Lower leg skin (tissue), 4 donors: ENCODE measurements around the gene PPARA. TPM values are rescaled to one million over a fixed set of nuclear protein-coding genes. Genes with fewer than 3 reads are reported as not detected.

ENCODE experiments used
- DNase-seq, 2 donors: peaks; one replicate each; pipeline ENCODE4 v3.0.0-alpha.2; 2019; ENCODE audit warnings: low spot score in 2 of 2
- H3K4me3 ChIP-seq: fragments of 200-600 bp; sonication (generic); 2 replicates; pipeline ENCODE4 v1.5.1; 2017; ENCODE audit warnings: mild to moderate bottlenecking, low read depth; ENCODE audit not compliant: poor library complexity, severe bottlenecking
- POLR2A ChIP-seq, 2 donors: fragments of 450-650 bp; IDR thresholded peaks; one replicate each; pipeline ENCODE4 v1.6.1; 2016 to 2017; ENCODE audit warnings: antibody characterized with exemption in 2 of 2, mild to moderate bottlenecking in 1 of 2, moderate library complexity in 1 of 2
- WGBS, 2 donors: methylation state at CpG; one replicate each; pipeline ENCODE4 v1.1.5; 2018; 5-methylcytosine and 5-hydroxymethylcytosine counted together
- intact Hi-C: fragments of 100-400 bp; cut with DNase I; formaldehyde crosslinking; loops from one replicate; pipeline ENCODE4 v1.15.0; 2023; ENCODE audit warnings: low total_unique reads
- total RNA-seq, 4 donors: library from RNA; depleted of rRNA; stranded (reverse); fragments of >200 nt; gene quantifications; one replicate each; pipeline ENCODE4 v1.1.0, GENCODE V29; 2016
- TF ChIP-seq, protein P1 (sequence below), 3 donors: fragments of 450-650 bp; IDR thresholded peaks; one replicate each; pipeline ENCODE4 v1.5.1; 2016; ENCODE audit warnings: antibody characterized with exemption in 3 of 3, mild to moderate bottlenecking in 3 of 3, moderate library complexity in 2 of 3

PPARA gene
- total RNA-seq, 4 donors from 2014 or later = 27.8 to 58.1 (median 37.8) TPM

DNA sequence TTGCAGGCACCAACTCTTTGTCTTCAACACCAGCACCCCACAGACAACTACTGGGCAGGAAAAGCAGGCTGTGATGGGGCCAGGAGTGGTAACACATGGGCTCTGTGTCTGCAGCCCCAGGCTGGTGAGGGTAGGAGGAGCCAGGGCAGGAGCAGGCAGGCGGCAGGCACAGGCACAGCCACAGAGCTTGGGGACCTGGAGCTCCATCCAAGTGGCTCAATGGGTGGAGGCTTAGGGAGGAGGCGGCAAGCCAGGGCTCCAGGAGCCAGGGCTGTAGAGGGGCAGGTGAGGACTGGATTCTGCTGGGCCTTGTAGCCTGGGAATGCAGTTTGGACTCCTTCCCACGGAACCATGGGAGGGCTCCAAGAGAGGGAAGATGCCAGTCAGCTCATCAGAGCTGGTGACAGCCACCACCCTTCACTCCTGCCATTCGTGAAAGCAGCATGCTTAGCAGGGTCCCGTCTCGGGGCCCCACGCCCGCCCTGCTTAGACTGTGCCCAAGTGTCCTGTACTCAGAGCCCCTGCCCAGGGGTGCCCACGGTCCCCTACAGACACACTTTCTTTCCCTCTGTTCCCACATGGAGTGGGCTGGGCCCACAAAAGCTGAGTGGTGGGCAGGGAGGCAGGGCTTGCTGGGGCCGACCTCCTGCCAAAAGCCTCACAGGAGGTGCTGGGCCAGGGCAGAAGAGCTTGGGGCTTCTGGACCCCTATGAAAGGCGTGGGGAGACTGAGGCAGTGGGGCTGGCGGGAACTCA lies 129.9 kb downstream of the PPARA start:
- no peak for TF ChIP-seq POLR2A (IDR thresholded peaks at IDR 0.05)
- TF ChIP-seq, protein P1, sequence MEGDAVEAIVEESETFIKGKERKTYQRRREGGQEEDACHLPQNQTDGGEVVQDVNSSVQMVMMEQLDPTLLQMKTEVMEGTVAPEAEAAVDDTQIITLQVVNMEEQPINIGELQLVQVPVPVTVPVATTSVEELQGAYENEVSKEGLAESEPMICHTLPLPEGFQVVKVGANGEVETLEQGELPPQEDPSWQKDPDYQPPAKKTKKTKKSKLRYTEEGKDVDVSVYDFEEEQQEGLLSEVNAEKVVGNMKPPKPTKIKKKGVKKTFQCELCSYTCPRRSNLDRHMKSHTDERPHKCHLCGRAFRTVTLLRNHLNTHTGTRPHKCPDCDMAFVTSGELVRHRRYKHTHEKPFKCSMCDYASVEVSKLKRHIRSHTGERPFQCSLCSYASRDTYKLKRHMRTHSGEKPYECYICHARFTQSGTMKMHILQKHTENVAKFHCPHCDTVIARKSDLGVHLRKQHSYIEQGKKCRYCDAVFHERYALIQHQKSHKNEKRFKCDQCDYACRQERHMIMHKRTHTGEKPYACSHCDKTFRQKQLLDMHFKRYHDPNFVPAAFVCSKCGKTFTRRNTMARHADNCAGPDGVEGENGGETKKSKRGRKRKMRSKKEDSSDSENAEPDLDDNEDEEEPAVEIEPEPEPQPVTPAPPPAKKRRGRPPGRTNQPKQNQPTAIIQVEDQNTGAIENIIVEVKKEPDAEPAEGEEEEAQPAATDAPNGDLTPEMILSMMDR (IDR thresholded peaks at IDR 0.05) = no peak

GRCh38 chr22:46280999-46281623 lies 130.8 kb downstream of the PPARA start:
- intact Hi-C loops = no loop called here
- no peak for TF ChIP-seq POLR2A (IDR thresholded peaks at IDR 0.05)
- TF ChIP-seq, protein P1 (IDR thresholded peaks at IDR 0.05) = no peak
- DNase-seq = peak in 1 of 2 donors; percentile 85
- H3K4me3 ChIP-seq = no peak overlapping the region
- 72 to 76% methylated on average over 16 to 19 of the region's 19 CpGs for WGBS, 2 donors

More for the DNA sequence above, 129.9 kb downstream of the PPARA start:
- intact Hi-C loops = no loop called here
- peak in 1 of 2 donors; percentile 81 for DNase-seq
- WGBS, 2 donors = 64 to 65% methylated on average over 11 to 12 of the region's 12 CpGs
- no peak overlapping the region for H3K4me3 ChIP-seq

DNA sequence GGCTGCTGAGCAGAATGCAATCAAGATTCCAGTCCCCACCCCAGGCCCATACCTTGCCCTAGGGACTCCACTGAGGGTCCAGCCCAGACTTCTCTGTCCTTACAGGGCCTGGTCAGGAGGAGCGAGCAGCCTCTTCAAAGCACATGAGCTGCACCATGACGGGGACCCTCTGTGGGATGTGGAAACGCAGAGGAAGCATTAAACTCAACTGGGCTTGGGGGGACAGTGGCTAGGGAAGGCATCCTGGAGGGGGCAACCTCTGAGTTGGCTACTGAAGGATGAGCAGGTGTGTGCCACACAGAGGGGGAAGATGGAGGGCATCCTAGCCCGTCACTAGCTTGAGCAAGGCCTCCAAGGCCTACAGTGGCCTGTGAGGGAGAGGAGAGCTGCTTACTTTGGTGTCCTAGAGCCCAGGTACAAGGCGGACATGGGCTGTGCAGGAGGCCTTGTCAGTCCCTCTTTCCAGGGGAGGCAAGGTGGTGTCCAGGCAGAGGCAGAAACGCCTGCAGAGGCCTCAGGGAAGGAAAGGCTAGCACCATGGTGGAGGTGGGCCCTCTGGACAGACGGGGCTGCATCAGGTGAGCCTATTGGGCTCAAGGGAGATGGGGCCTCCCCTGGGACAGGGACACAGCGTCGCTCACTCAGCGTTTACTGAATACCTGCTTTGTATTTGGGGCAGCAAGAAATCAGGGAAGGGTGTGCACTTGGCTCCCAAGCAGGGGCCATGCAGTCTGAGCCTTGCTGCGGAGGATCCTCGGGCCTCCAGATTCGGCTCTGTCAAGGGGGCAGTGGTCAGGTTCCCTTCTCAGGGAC lies 131.7 kb downstream of the PPARA start:
- TF ChIP-seq, protein P1 (IDR thresholded peaks at IDR 0.05) = no peak
- no peak for TF ChIP-seq POLR2A (IDR thresholded peaks at IDR 0.05)
- WGBS, 2 donors = 94 to 99% methylated on average over 13 of the region's 13 CpGs

GRCh38 chr22:46286006-46286405 lies 135.7 kb downstream of the PPARA start:
- no peak overlapping the region for H3K4me3 ChIP-seq
- no peak for TF ChIP-seq POLR2A (IDR thresholded peaks at IDR 0.05)
- TF ChIP-seq, protein P1 (IDR thresholded peaks at IDR 0.05) = no peak
- 94 to 98% methylated on average over 3 of the region's 3 CpGs for WGBS, 2 donors
- intact Hi-C loops = no loop called here
- DNase-seq = no peak

More for the DNA sequence above, 131.7 kb downstream of the PPARA start:
- H3K4me3 ChIP-seq = no peak overlapping the region
- intact Hi-C loops = no loop called here
- DNase-seq = peak in 1 of 2 donors; percentile 81

- intact Hi-C loops = no loop called here
- no peak overlapping the region for H3K4me3 ChIP-seq
- DNase-seq = peak in 1 of 2 donors; percentile 83
- 69 to 73% methylated on average over 14 to 15 of the region's 15 CpGs for WGBS, 2 donors
- TF ChIP-seq, protein P1 (IDR thresholded peaks at IDR 0.05) = no peak
- no peak for TF ChIP-seq POLR2A (IDR thresholded peaks at IDR 0.05)
Observed at GRCh38 chr22:46286941-46287872, 136.9 kb downstream of the PPARA start.
